ENCODE measurements around the gene HS3ST3A1.

GRCh38 chr17:13557077-13557476 lies 44.7 kb downstream of the HS3ST3A1 start:
- TF ChIP-seq CTCF (IDR thresholded peaks at IDR 0.05) (no peak), POLR2A (IDR thresholded peaks at IDR 0.05) (no peak)

All from sigmoid colon (tissue), 3 donors.